H1 (cell line): ENCODE data around the gene NR1I3. TPM values are rescaled to one million over a fixed set of nuclear protein-coding genes. Genes with fewer than 3 reads are reported as not detected.

Experiments used
- CTCF ChIP-seq, 3 experiments: IDR thresholded peaks; 1 replicate in 2 of 3; 2 replicates in 1 of 3; pipeline versions ENCODE4 v1.5.1 to v1.6.1; 2011; ENCODE audit warnings: low read length in 3 of 3, mild to moderate bottlenecking in 3 of 3, inconsistent platforms in 2 of 3, low read depth in 1 of 3, moderate library complexity in 1 of 3; ENCODE audit not compliant: insufficient read depth in 1 of 3; ENCODE audit errors: control extremely low read depth in 1 of 3
- NRF1 ChIP-seq: IDR thresholded peaks from 2 replicates; pipeline ENCODE4 v1.6.1; 2011; ENCODE audit warnings: mild to moderate bottlenecking, low read depth, low read length, improper control_type of control experiment
- polyA plus RNA-seq, 7 experiments: library from polyadenylated mRNA; depleted of rRNA in 3 of 7; stranded (reverse) in 5 of 7; unstranded in 2 of 7; fragments of >200 nt in 5 of 7; fragments of 200-250 nt in 2 of 7; gene quantifications; 1 replicate in 5 of 7; 2 replicates in 1 of 7; 4 replicates in 1 of 7; pipeline versions ENCODE4 v1.2.1 to v1.2.3, GENCODE V29; 2011 to 2013; ENCODE audit warnings: missing spikeins in 2 of 7, mixed read lengths in 2 of 7
- total RNA-seq: library from RNA; stranded (reverse); fragmentation: NEBNext Ultra II Directional; extraction: Animal tissue kit (Norgen Biotek cat#: 25700); gene quantifications from 2 replicates; pipeline ENCODE4 v1.2.1, GENCODE V29; 2021
- TF ChIP-seq, protein P1 (sequence below): IDR thresholded peaks from 2 replicates; pipeline ENCODE4 v1.6.1; 2011; ENCODE audit warnings: low read depth, mild to moderate bottlenecking, low read length; ENCODE audit not compliant: insufficient read depth

Gene NR1I3
- total and polyA plus RNA-seq, 2 of the 8 experiments (the other 6 are each of a cell fraction or from before 2014, with no cell fraction given) = not detected

DNA sequence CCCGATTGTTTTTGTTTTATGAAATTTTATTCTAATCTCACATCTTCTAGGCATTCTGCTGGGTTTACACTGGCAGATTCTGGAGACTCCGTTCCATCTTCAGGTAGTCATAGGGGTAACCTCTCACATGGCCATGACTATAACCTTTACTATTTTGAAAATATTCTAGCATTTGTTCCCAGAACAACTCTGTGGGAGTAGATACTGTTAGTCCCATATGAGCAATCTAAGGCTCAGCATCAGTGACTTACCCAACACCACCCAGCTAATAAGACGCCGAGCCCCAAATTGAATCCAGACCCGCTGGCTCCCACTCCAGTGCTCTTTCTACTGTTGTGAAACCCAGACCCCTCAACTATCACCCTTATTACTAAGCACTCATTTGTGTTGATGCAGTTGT is 49.0 kb downstream of the NR1I3 start (continued):
- TF ChIP-seq, protein P1, sequence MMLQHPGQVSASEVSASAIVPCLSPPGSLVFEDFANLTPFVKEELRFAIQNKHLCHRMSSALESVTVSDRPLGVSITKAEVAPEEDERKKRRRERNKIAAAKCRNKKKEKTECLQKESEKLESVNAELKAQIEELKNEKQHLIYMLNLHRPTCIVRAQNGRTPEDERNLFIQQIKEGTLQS = no peak
- TF ChIP-seq CTCF (IDR thresholded peaks at IDR 0.05; ENCODE audit: control extremely low read depth in 1 of 3, insufficient read depth in 1 of 3, low read depth in 1 of 3, low read length in 3 of 3) (no peak), NRF1 (no peak)
